H9 (cell line): ENCODE data around the gene ALG2. TPM values are rescaled to one million over a fixed set of nuclear protein-coding genes. Genes with fewer than 3 reads are reported as not detected.

ENCODE experiments used
- DNase-seq: peaks from one replicate; pipeline ENCODE4 v3.0.0-alpha.2; 2017
- H2AFZ ChIP-seq: one replicate; pipeline ENCODE4 v1.6.1; 2013; ENCODE audit warnings: mild to moderate bottlenecking, low read length, control low read depth, moderate library complexity
- H2AK5ac ChIP-seq: 2 replicates; pipeline ENCODE4 v1.6.1; 2013; ENCODE audit warnings: low read length, control low read depth, mixed read lengths; ENCODE audit not compliant: insufficient read length
- H2BK120ac ChIP-seq: one replicate; pipeline ENCODE4 v1.6.1; 2013; ENCODE audit warnings: low read depth, mild to moderate bottlenecking, low read length, control low read depth, inconsistent platforms; ENCODE audit not compliant: poor library complexity, severe bottlenecking
- H2BK12ac ChIP-seq: 2 replicates; pipeline ENCODE4 v1.6.1; 2013; ENCODE audit warnings: low read length, control low read depth, mixed read lengths, low read depth; ENCODE audit not compliant: insufficient read length
- H2BK15ac ChIP-seq: 2 replicates; pipeline ENCODE4 v1.6.1; 2013; ENCODE audit warnings: low read depth, low read length, control low read depth
- H2BK20ac ChIP-seq: one replicate; pipeline ENCODE4 v1.6.1; 2013; ENCODE audit warnings: low read depth, mild to moderate bottlenecking, low read length, control low read depth, inconsistent platforms; ENCODE audit not compliant: poor library complexity, severe bottlenecking
- H2BK5ac ChIP-seq: 2 replicates; pipeline ENCODE4 v1.6.1; 2013; ENCODE audit warnings: low read length, control low read depth, mixed read lengths; ENCODE audit not compliant: insufficient read length
- H3K14ac ChIP-seq: 2 replicates; pipeline ENCODE4 v1.6.1; 2013; ENCODE audit warnings: low read length, control low read depth; ENCODE audit not compliant: insufficient read depth
- H3K18ac ChIP-seq: 2 replicates; pipeline ENCODE4 v1.6.1; 2013; ENCODE audit warnings: low read depth, mild to moderate bottlenecking, mixed read lengths, low read length, control low read depth; ENCODE audit not compliant: insufficient read length
- H3K23ac ChIP-seq: 2 replicates; pipeline ENCODE4 v1.6.1; 2013; ENCODE audit warnings: low read length, control low read depth, mixed read lengths, low read depth; ENCODE audit not compliant: insufficient read length
- H3K23me2 ChIP-seq: 2 replicates; pipeline ENCODE4 v1.6.1; 2013; ENCODE audit warnings: low read depth, mild to moderate bottlenecking, mixed read lengths, low read length, control low read depth; ENCODE audit not compliant: insufficient read length, poor library complexity, severe bottlenecking
- H3K27ac ChIP-seq: 2 replicates; pipeline ENCODE4 v1.5.1; 2013; ENCODE audit warnings: low read length, control low read depth, mixed read lengths, low read depth; ENCODE audit not compliant: insufficient read length
- H3K27me3 ChIP-seq: 2 replicates; pipeline ENCODE4 v1.6.1; 2013; ENCODE audit warnings: low read length, control low read depth, inconsistent platforms; ENCODE audit not compliant: insufficient read depth
- H3K4ac ChIP-seq: 2 replicates; pipeline ENCODE4 v1.6.1; 2013; ENCODE audit warnings: low read depth, mild to moderate bottlenecking, control low read depth, inconsistent platforms, low read length, moderate library complexity
- H3K4me1 ChIP-seq: 2 replicates; pipeline ENCODE4 v1.6.1; 2013; ENCODE audit warnings: low read length, control low read depth, inconsistent platforms; ENCODE audit not compliant: insufficient read depth
- H3K4me2 ChIP-seq: 2 replicates; pipeline ENCODE4 v1.6.1; 2013; ENCODE audit warnings: low read length, control low read depth, mixed read lengths; ENCODE audit not compliant: insufficient read length, insufficient read depth
- H3K56ac ChIP-seq: 2 replicates; pipeline ENCODE4 v1.6.1; 2013; ENCODE audit warnings: low read depth, mild to moderate bottlenecking, mixed read lengths, low read length, control low read depth; ENCODE audit not compliant: insufficient read length
- H3K79me1 ChIP-seq: 2 replicates; pipeline ENCODE4 v1.6.1; 2013; ENCODE audit warnings: low read depth, mild to moderate bottlenecking, moderate library complexity, low read length, control low read depth, inconsistent platforms; ENCODE audit not compliant: insufficient read depth, poor library complexity, severe bottlenecking
- H3K79me2 ChIP-seq: 2 replicates; pipeline ENCODE4 v1.6.1; 2013; ENCODE audit warnings: low read length, control low read depth, inconsistent platforms; ENCODE audit not compliant: insufficient read depth
- H3K9ac ChIP-seq: 2 replicates; pipeline ENCODE4 v1.6.1; 2013; ENCODE audit warnings: low read length, control low read depth, mixed read lengths; ENCODE audit not compliant: insufficient read length; ENCODE audit errors: extremely low read depth
- H3K9me3 ChIP-seq: one replicate; pipeline ENCODE4 v1.6.1; 2013; ENCODE audit warnings: low read depth, low read length, inconsistent platforms; ENCODE audit not compliant: control insufficient read depth
- H3T11ph ChIP-seq: one replicate; pipeline ENCODE4 v1.6.1; 2013; ENCODE audit warnings: mild to moderate bottlenecking, low read length, control low read depth, inconsistent platforms
- H4K20me1 ChIP-seq: one replicate; pipeline ENCODE4 v1.6.1; 2013; ENCODE audit not compliant: control insufficient read depth, insufficient read length, insufficient read depth
- H4K5ac ChIP-seq: 2 replicates; pipeline ENCODE4 v1.6.1; 2013; ENCODE audit warnings: low read depth, mild to moderate bottlenecking, mixed read lengths, low read length, control low read depth; ENCODE audit not compliant: insufficient read length
- H4K8ac ChIP-seq: replicated peaks from 2 replicates; pipeline ENCODE4 v1.6.1; 2013; ENCODE audit warnings: low read length, control low read depth, mixed read lengths, low read depth; ENCODE audit not compliant: insufficient read length
- H4K91ac ChIP-seq: 2 replicates; pipeline ENCODE4 v1.6.1; 2013; ENCODE audit warnings: low read depth, mild to moderate bottlenecking, moderate library complexity, mixed read lengths, low read length, control low read depth; ENCODE audit not compliant: insufficient read length
- H3K27ac Mint-ChIP-seq, 3 experiments: 2 replicates in 2 of 3; 3 replicates in 1 of 3; pipeline ENCODE4 v1.8.0; 2020 to 2021; ENCODE audit warnings: mixed read lengths in 3 of 3, mild to moderate bottlenecking in 1 of 3, moderate library complexity in 1 of 3
- H3K27me3 Mint-ChIP-seq: 2 replicates; pipeline ENCODE4 v1.8.0; 2021; ENCODE audit warnings: low read depth, mild to moderate bottlenecking, moderate library complexity, mixed read lengths
- H3K36me3 Mint-ChIP-seq, 3 experiments: 2 replicates in 2 of 3; 3 replicates in 1 of 3; pipeline ENCODE4 v1.8.0; 2020 to 2021; ENCODE audit warnings: low read depth in 3 of 3, mixed read lengths in 3 of 3; ENCODE audit not compliant: insufficient read depth in 1 of 3
- H3K4me1 Mint-ChIP-seq, 2 experiments: 2 replicates each; pipeline ENCODE4 v1.8.0; 2020; ENCODE audit warnings: mixed read lengths in 2 of 2
- H3K4me3 Mint-ChIP-seq, 2 experiments: 2 replicates in 1 of 2; 3 replicates in 1 of 2; pipeline ENCODE4 v1.8.0; 2020 to 2021; ENCODE audit warnings: mild to moderate bottlenecking in 2 of 2, mixed read lengths in 2 of 2, moderate library complexity in 1 of 2
- H3K9me3 Mint-ChIP-seq, 2 experiments: 2 replicates in 1 of 2; 3 replicates in 1 of 2; pipeline ENCODE4 v1.8.0; 2020; ENCODE audit warnings: mild to moderate bottlenecking in 2 of 2, mixed read lengths in 2 of 2, moderate library complexity in 1 of 2
- CTCF ChIP-seq: fragments of 200-600 bp; sonication (generic); conservative IDR thresholded peaks from 3 replicates; pipeline ENCODE4 v1.8.0; 2021; ENCODE audit warnings: antibody characterized with exemption, mild to moderate bottlenecking
- WGBS: extraction: QIAGEN DNeasy Blood & Tissue Kit; methylation state at CpG from one replicate; pipeline ENCODE4 v1.1.7; 2013; ENCODE audit warnings: missing lambda C conversion rate, low lambda C conversion rate, mixed read lengths; ENCODE audit not compliant: insufficient read length; ENCODE audit errors: extremely low coverage; 5-methylcytosine and 5-hydroxymethylcytosine counted together
- total RNA-seq: library from RNA; stranded (reverse); gene quantifications from 2 replicates; pipeline ENCODE4 v1.2.1, GENCODE V29; 2021

Gene ALG2
- total RNA-seq, 1 experiment from 2014 or later: 30.1 TPM

GRCh38 chr9:99261923-99262322 lies 40.2 kb upstream of the ALG2 start:
- Histone ChIP-seq H3K4ac (no peak overlapping the region), H3K9me3 (no peaks in the 10 kb centered on the region), H3K27me3 (no peaks in the 10 kb centered on the region), H3K56ac (no peak overlapping the region), H2BK5ac (no peak overlapping the region), H3K14ac (no peak overlapping the region), H2AK5ac (no peak overlapping the region), H4K5ac (no peak overlapping the region), H4K20me1 (no peaks in the 10 kb centered on the region), H4K91ac (no peak overlapping the region), H3K79me2 (no peaks in the 10 kb centered on the region), H2BK20ac (no peak overlapping the region), H3K79me1 (no peaks in the 10 kb centered on the region), H3K4me1 (no peaks in the 10 kb centered on the region), H3K23ac (no peak overlapping the region), H2BK120ac (no peak overlapping the region), H2BK12ac (no peak overlapping the region), H3K18ac (no peak overlapping the region), H3T11ph (no peak overlapping the region), H3K27ac (no peak overlapping the region), H3K9ac (no peak overlapping the region), H2BK15ac (no peak overlapping the region), H2AFZ (no peak overlapping the region), H4K8ac (no peak overlapping the region), H3K23me2 (no peaks in the 10 kb centered on the region), H3K4me2 (no peak overlapping the region)
- H3K27me3 Mint-ChIP-seq: no peaks in the 10 kb centered on the region
- peak overlapping the region in 1 of 3 experiments; percentile 25; a peak in 1 of 7 replicates for H3K27ac Mint-ChIP-seq
- no peak for DNase-seq
- no peaks in the 10 kb centered on the region for H3K9me3 Mint-ChIP-seq
- no peak for TF ChIP-seq CTCF
- H3K4me1 Mint-ChIP-seq: peaks cover 4 to 12% of the 10 kb centered on the region in 2 experiments
- no peaks in the 10 kb centered on the region for H3K36me3 Mint-ChIP-seq
- H3K4me3 Mint-ChIP-seq: no peak overlapping the region
- WGBS: no CpG with 5 or more reads among the region's 2 CpGs
